HG02763 (cell line): ENCODE results near the gene MS4A10.
"Not testable (repeated sequence)": the region's sequence is repeated elsewhere in the genome, so short reads cannot be mapped to it uniquely, and the experiment has no call there.

Experiments
- ATAC-seq: cut with Tn5 transposase; IDR thresholded peaks from one replicate; pipeline ENCODE4 v1.9.1; 2021; ENCODE audit warnings: mild to moderate bottlenecking, moderate library complexity; ENCODE audit not compliant: unreplicated experiment

Gene MS4A10

GRCh38 chr11:60785136-60785535 lies at the start of gene MS4A10:
Gene MS4A10 (plus strand): TSS chr11:60785333. CDS start chr11:60790336, 5,003 bp downstream.
- ATAC-seq, result no peak

- no peak for ATAC-seq
These were observed 46.0 kb upstream of the MS4A10 start for GRCh38 chr11:60739114-60739513.

GRCh38 chr11:60740573-60740972 lies 44.6 kb upstream of the MS4A10 start:
- ATAC-seq, result no peak

GRCh38 chr11:60741421-60741820 lies 43.7 kb upstream of the MS4A10 start:
- no peak for ATAC-seq

- no peak for ATAC-seq
These were observed 42.1 kb upstream of the MS4A10 start for GRCh38 chr11:60743058-60743457.

GRCh38 chr11:60744114-60744513 lies 41.0 kb upstream of the MS4A10 start:
- no peak for ATAC-seq

- no peak for ATAC-seq
These were observed 37.7 kb upstream of the MS4A10 start for GRCh38 chr11:60747359-60747873.

- no peak for ATAC-seq
These were observed 36.9 kb upstream of the MS4A10 start for GRCh38 chr11:60748225-60748624.

GRCh38 chr11:60748821-60749220 lies 36.3 kb upstream of the MS4A10 start:
- ATAC-seq, result no peak

- no peak for ATAC-seq
These were observed 34.2 kb upstream of the MS4A10 start for GRCh38 chr11:60750911-60751310.

GRCh38 chr11:60753309-60753708 lies 31.8 kb upstream of the MS4A10 start:
- no peak for ATAC-seq

- ATAC-seq, result no peak
These were observed 30.2 kb upstream of the MS4A10 start for GRCh38 chr11:60754887-60755286.

GRCh38 chr11:60756307-60757032 lies 28.7 kb upstream of the MS4A10 start, which contains the start of gene MS4A15:
Gene MS4A15 (plus strand): TSS chr11:60756867. CDS start chr11:60763734, 6,867 bp downstream.
- ATAC-seq, result no peak

GRCh38 chr11:60757231-60757800 lies 27.8 kb upstream of the MS4A10 start:
- no peak for ATAC-seq

- ATAC-seq, result not testable (repeated sequence)
These were observed 26.5 kb upstream of the MS4A10 start for GRCh38 chr11:60758671-60759070.

- ATAC-seq, result not testable (repeated sequence)
These were observed 25.5 kb upstream of the MS4A10 start for GRCh38 chr11:60759438-60760225.

- no peak for ATAC-seq
These were observed 23.5 kb upstream of the MS4A10 start for GRCh38 chr11:60761436-60762190.

GRCh38 chr11:60762851-60763691 lies 22.1 kb upstream of the MS4A10 start:
- peak; percentile 66 for ATAC-seq

GRCh38 chr11:60763692-60764369 lies 21.3 kb upstream of the MS4A10 start:
- no peak for ATAC-seq
